PC-3 (cell line): ENCODE results near the gene PITHD1.

Source experiments
- CTCF ChIP-seq: fragments of 300-600 bp; sonication (generic); conservative IDR thresholded peaks from 2 replicates; pipeline ENCODE4 v1.5.1; 2017; ENCODE audit warnings: antibody characterized with exemption, low read depth, mild to moderate bottlenecking, low read length
- EZH2phosphoT487 ChIP-seq: fragments of 300-600 bp; sonication (generic); IDR thresholded peaks from 2 replicates; pipeline ENCODE4 v1.6.1; 2018; ENCODE audit warnings: mild to moderate bottlenecking, antibody characterized with exemption, low read length, borderline replicate concordance

- TF ChIP-seq EZH2phosphoT487 (no peak), CTCF (no peak)
These were observed 45.6 kb upstream of the PITHD1 start for GRCh38 chr1:23732363-23733224.
